IMR-90 (cell line): ENCODE measurements around the gene LRRC37A2. TPM values are rescaled to one million over a fixed set of nuclear protein-coding genes. Genes with fewer than 3 reads are reported as not detected.
"Not testable (repeated sequence)": the region's sequence is repeated elsewhere in the genome, so short reads cannot be mapped to it uniquely, and the experiment has no call there.

ENCODE experiments used
- ATAC-seq: fragments of 200-7000 bp; cut with Tn5 transposase; 2 replicates; pipeline ENCODE4 v1.9.1; 2020; ENCODE audit warnings: low read depth, mild to moderate bottlenecking, moderate library complexity
- BruUV-seq: library from RNA; stranded (reverse); fragments of 400-500 nt; replicated peaks from 2 replicates; lab custom pipeline; 2021; lab: Mats Ljungman, UMichigan
- CTCF ChIA-PET: fragments of 300-600 bp; formaldehyde crosslinking; extraction: SDS; loops from one replicate; lab custom pipeline; 2021; ENCODE audit warnings: antibody characterized with exemption; lab: Yijun Ruan, JAX
- POLR2A ChIA-PET: fragments of 300-600 bp; sonication (Branson Sonifier 250); formaldehyde crosslinking; loops from one replicate; lab custom pipeline; 2022; ENCODE audit warnings: antibody characterized with exemption; ENCODE audit not compliant: unreplicated experiment; lab: Charles Lee
- DNase-seq: peaks from one replicate; pipeline ENCODE4 v3.0.0; 2013
- H2AFZ ChIP-seq: replicated peaks from 2 replicates; pipeline ENCODE3; 2013; ENCODE audit warnings: low read length, mild to moderate bottlenecking; ENCODE audit not compliant: poor library complexity
- H2AK5ac ChIP-seq: 2 replicates; pipeline ENCODE4 v1.6.1; 2013; ENCODE audit warnings: low read depth, low read length, inconsistent platforms
- H2AK9ac ChIP-seq: replicated peaks from 2 replicates; pipeline ENCODE3; 2013; ENCODE audit warnings: mild to moderate bottlenecking, low read depth, low read length, moderate library complexity; ENCODE audit not compliant: poor library complexity
- H2BK120ac ChIP-seq: 2 replicates; pipeline ENCODE4 v1.6.1; 2013; ENCODE audit warnings: low read depth, low read length, inconsistent platforms
- H2BK15ac ChIP-seq: 3 replicates; pipeline ENCODE4 v1.6.1; 2013; ENCODE audit warnings: low read depth, low read length, inconsistent platforms
- H2BK20ac ChIP-seq: 2 replicates; pipeline ENCODE4 v1.6.1; 2013; ENCODE audit warnings: low read depth, mild to moderate bottlenecking, inconsistent platforms, low read length, moderate library complexity
- H2BK5ac ChIP-seq: 2 replicates; pipeline ENCODE4 v1.6.1; 2013; ENCODE audit warnings: mild to moderate bottlenecking, low read depth, low read length, inconsistent platforms; ENCODE audit not compliant: poor library complexity, severe bottlenecking
- H3K14ac ChIP-seq: replicated peaks from 2 replicates; pipeline ENCODE4 v1.6.1; 2013; ENCODE audit warnings: low read depth, low read length, inconsistent platforms
- H3K18ac ChIP-seq: 2 replicates; pipeline ENCODE4 v1.6.1; 2013; ENCODE audit warnings: low read depth, low read length, control low read depth
- H3K23ac ChIP-seq: 2 replicates; pipeline ENCODE4 v1.6.1; 2013; ENCODE audit warnings: low read depth, low read length, inconsistent platforms
- H3K27ac ChIP-seq: 2 replicates; pipeline ENCODE4 v1.5.1; 2013; ENCODE audit warnings: mild to moderate bottlenecking, control low read depth, low read length; ENCODE audit not compliant: insufficient read depth
- H3K27me3 ChIP-seq: 2 replicates; pipeline ENCODE4 v1.6.1; 2013; ENCODE audit warnings: low read length; ENCODE audit not compliant: control insufficient read depth, insufficient read depth
- H3K36me3 ChIP-seq: 2 replicates; pipeline ENCODE4 v1.6.1; 2013; ENCODE audit warnings: low read length, mixed read lengths; ENCODE audit not compliant: control insufficient read depth, insufficient read depth
- H3K4ac ChIP-seq: 2 replicates; pipeline ENCODE4 v1.6.1; 2013; ENCODE audit warnings: low read depth, low read length, inconsistent platforms
- H3K4me1 ChIP-seq: 2 replicates; pipeline ENCODE4 v1.6.1; 2013; ENCODE audit warnings: low read length, mixed read lengths; ENCODE audit not compliant: control insufficient read depth, insufficient read depth
- H3K4me2 ChIP-seq: 2 replicates; pipeline ENCODE4 v1.6.1; 2013; ENCODE audit warnings: low read depth, mild to moderate bottlenecking, control low read depth, low read length, moderate library complexity
- H3K4me3 ChIP-seq: 2 replicates; pipeline ENCODE4 v1.5.1; 2013; ENCODE audit warnings: low read depth, mild to moderate bottlenecking, control low read depth, low read length, moderate library complexity; ENCODE audit not compliant: insufficient read depth
- H3K56ac ChIP-seq: 2 replicates; pipeline ENCODE4 v1.6.1; 2013; ENCODE audit warnings: low read length, inconsistent platforms; ENCODE audit not compliant: insufficient read depth; ENCODE audit errors: extremely low read depth
- H3K79me1 ChIP-seq, 2 experiments: 2 replicates each; pipeline ENCODE4 v1.6.1; 2013; ENCODE audit warnings: low read length in 2 of 2, inconsistent platforms in 1 of 2, low read depth in 1 of 2
- H3K9ac ChIP-seq: 2 replicates; pipeline ENCODE4 v1.6.1; 2013; ENCODE audit warnings: low read depth, low read length, control low read depth
- H3K9me1 ChIP-seq: 2 replicates; pipeline ENCODE4 v1.6.1; 2013; ENCODE audit warnings: low read length, inconsistent platforms; ENCODE audit not compliant: insufficient read depth
- H3K9me3 ChIP-seq: 2 replicates; pipeline ENCODE4 v1.6.1; 2013; ENCODE audit warnings: low read length; ENCODE audit not compliant: control insufficient read depth, insufficient read depth
- H4K20me1 ChIP-seq: 2 replicates; pipeline ENCODE4 v1.6.1; 2013; ENCODE audit warnings: low read length, inconsistent platforms; ENCODE audit not compliant: insufficient read depth
- H4K5ac ChIP-seq: 2 replicates; pipeline ENCODE4 v1.6.1; 2013; ENCODE audit warnings: mild to moderate bottlenecking, low read depth, low read length, control low read depth
- H4K8ac ChIP-seq, 2 experiments: 2 replicates each; pipeline ENCODE4 v1.6.1; 2013; ENCODE audit warnings: low read depth in 2 of 2, low read length in 2 of 2, control low read depth in 1 of 2, inconsistent platforms in 1 of 2
- H4K91ac ChIP-seq: 2 replicates; pipeline ENCODE4 v1.6.1; 2013; ENCODE audit warnings: low read depth, low read length, inconsistent platforms; ENCODE audit not compliant: insufficient read depth
- WGBS, 2 experiments: methylation state at CpG; one replicate each; pipeline versions ENCODE4 v1.1.5 to v1.1.7; 2013; ENCODE audit warnings: missing lambda C conversion rate in 2 of 2; ENCODE audit not compliant: insufficient read length in 1 of 2; ENCODE audit errors: extremely low coverage in 2 of 2; 5-methylcytosine and 5-hydroxymethylcytosine counted together
- dilution Hi-C: fragments of 300-500 bp; cut with HindIII; formaldehyde crosslinking; loops from one replicate; pipeline ENCODE4 v1.14.3; 2018; ENCODE audit warnings: low sequenced_read_pairs; ENCODE audit not compliant: unreplicated experiment
- in situ Hi-C: fragments of 300-500 bp; cut with MboI; formaldehyde crosslinking; loops from 3 replicates; pipeline ENCODE4 v1.14.3; 2019; ENCODE audit warnings: low sequenced_read_pairs, inconsistent platforms, mixed read lengths
- intact Hi-C: fragments of 100-400 bp; cut with micrococcal nuclease; formaldehyde crosslinking; loops from 2 replicates; pipeline ENCODE4 v1.10.0; 2022
- polyA plus RNA-seq, 3 experiments: library from polyadenylated mRNA; depleted of rRNA; stranded (reverse); fragments of >200 nt; gene quantifications; 2 replicates each; pipeline ENCODE4 v1.2.3, GENCODE V29; 2012; ENCODE audit warnings: low replicate concordance in 1 of 3
- total RNA-seq: library from RNA; depleted of rRNA; stranded (reverse); fragments of >200 nt; gene quantifications from 2 replicates; pipeline ENCODE4 v1.2.3, GENCODE V29; 2012

The LRRC37A2 gene
- total and polyA plus RNA-seq, 2 of the 4 experiments (the other 2 are of a cell fraction) = 2.7 to 3.2 TPM

DNA sequence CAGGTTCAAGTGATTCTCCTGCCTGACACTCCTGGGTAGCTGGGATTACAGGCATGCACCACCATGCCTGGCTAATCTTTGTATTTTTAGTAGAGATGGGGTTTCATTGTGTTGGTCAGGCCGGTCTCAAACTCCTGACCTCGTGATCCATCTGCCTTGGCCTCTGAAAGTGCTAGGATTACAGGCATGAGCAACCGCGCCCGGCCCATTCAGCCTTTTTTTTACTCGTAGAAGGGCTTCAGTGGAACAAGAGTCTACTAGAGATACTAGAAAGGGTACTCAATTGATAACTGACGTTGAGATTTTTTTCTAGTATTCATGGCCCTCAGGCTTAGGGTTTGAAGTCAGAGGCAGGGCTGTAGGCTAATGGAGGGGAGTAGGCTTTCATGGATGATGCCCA, 6.4 kb upstream of the LRRC37A2 start:
- CTCF ChIA-PET, H2BK15ac ChIP-seq, ATAC-seq, in situ Hi-C loops, H3K23ac ChIP-seq, H3K4ac ChIP-seq, H3K9ac ChIP-seq, H4K8ac ChIP-seq, H2AK5ac ChIP-seq, H3K36me3 ChIP-seq, H3K4me2 ChIP-seq, H4K91ac ChIP-seq, H3K14ac ChIP-seq, DNase-seq, H3K56ac ChIP-seq, H3K27me3 ChIP-seq, H3K4me1 ChIP-seq, POLR2A ChIA-PET, dilution Hi-C loops, H2BK5ac ChIP-seq, H3K79me1 ChIP-seq, H2AFZ ChIP-seq, H3K9me3 ChIP-seq, H3K9me1 ChIP-seq, H3K18ac ChIP-seq, H2AK9ac ChIP-seq, H3K4me3 ChIP-seq, H2BK120ac ChIP-seq, H4K20me1 ChIP-seq, H2BK20ac ChIP-seq, H3K27ac ChIP-seq, H4K5ac ChIP-seq, BruUV-seq, intact Hi-C loops: not testable (repeated sequence)
- no CpG with 5 or more reads among the region's 7 CpGs for WGBS, 2 experiments

GRCh38 chr17:46534716-46535115, 22.4 kb downstream of the LRRC37A2 start:
- H2BK15ac ChIP-seq, H4K20me1 ChIP-seq, BruUV-seq, H3K56ac ChIP-seq, H3K4me1 ChIP-seq, H3K9ac ChIP-seq, dilution Hi-C loops, H4K91ac ChIP-seq, H4K5ac ChIP-seq, H3K79me1 ChIP-seq, H2BK5ac ChIP-seq, ATAC-seq, H3K4me3 ChIP-seq, H4K8ac ChIP-seq, H2AK9ac ChIP-seq, H3K14ac ChIP-seq, H2BK20ac ChIP-seq, in situ Hi-C loops, H2AK5ac ChIP-seq, H3K9me3 ChIP-seq, H3K4me2 ChIP-seq, H3K9me1 ChIP-seq, H3K36me3 ChIP-seq, H2AFZ ChIP-seq, intact Hi-C loops, H3K23ac ChIP-seq, H3K4ac ChIP-seq, H3K18ac ChIP-seq, H3K27ac ChIP-seq, DNase-seq, H3K27me3 ChIP-seq, H2BK120ac ChIP-seq, CTCF ChIA-PET, POLR2A ChIA-PET: not testable (repeated sequence)
- WGBS, 2 experiments = 100% methylated on average over 4 of the region's 22 CpGs; no CpG with 5 or more reads in 1 of the 2 experiments
